Nephron progenitor cell (in vitro differentiated cells): ENCODE results near the gene MPIG6B.

Experiments
- DNase-seq: peaks from one replicate; pipeline ENCODE4 v3.0.0; 2021
- H3K27ac Mint-ChIP-seq: 2 replicates; pipeline ENCODE4 v1.8.0; 2021; ENCODE audit warnings: mild to moderate bottlenecking, moderate library complexity, mixed read lengths
- H3K27me3 Mint-ChIP-seq: 2 replicates; pipeline ENCODE4 v1.8.0; 2021; ENCODE audit warnings: mild to moderate bottlenecking, low read depth, mixed read lengths; ENCODE audit not compliant: poor library complexity
- H3K36me3 Mint-ChIP-seq: 2 replicates; pipeline ENCODE4 v1.8.0; 2021; ENCODE audit warnings: low read depth, mixed read lengths
- H3K4me1 Mint-ChIP-seq: 2 replicates; pipeline ENCODE4 v1.8.0; 2021; ENCODE audit warnings: mixed read lengths
- H3K4me3 Mint-ChIP-seq: 2 replicates; pipeline ENCODE4 v1.8.0; 2021; ENCODE audit warnings: mild to moderate bottlenecking, moderate library complexity, mixed read lengths
- H3K9me3 Mint-ChIP-seq: 2 replicates; pipeline ENCODE4 v1.8.0; 2021; ENCODE audit warnings: mild to moderate bottlenecking, moderate library complexity, mixed read lengths
- CTCF ChIP-seq: fragments of 200-600 bp; sonication (generic); IDR thresholded peaks from 2 replicates; pipeline ENCODE4 v1.5.0; 2021; ENCODE audit warnings: antibody characterized with exemption

The MPIG6B gene

DNA sequence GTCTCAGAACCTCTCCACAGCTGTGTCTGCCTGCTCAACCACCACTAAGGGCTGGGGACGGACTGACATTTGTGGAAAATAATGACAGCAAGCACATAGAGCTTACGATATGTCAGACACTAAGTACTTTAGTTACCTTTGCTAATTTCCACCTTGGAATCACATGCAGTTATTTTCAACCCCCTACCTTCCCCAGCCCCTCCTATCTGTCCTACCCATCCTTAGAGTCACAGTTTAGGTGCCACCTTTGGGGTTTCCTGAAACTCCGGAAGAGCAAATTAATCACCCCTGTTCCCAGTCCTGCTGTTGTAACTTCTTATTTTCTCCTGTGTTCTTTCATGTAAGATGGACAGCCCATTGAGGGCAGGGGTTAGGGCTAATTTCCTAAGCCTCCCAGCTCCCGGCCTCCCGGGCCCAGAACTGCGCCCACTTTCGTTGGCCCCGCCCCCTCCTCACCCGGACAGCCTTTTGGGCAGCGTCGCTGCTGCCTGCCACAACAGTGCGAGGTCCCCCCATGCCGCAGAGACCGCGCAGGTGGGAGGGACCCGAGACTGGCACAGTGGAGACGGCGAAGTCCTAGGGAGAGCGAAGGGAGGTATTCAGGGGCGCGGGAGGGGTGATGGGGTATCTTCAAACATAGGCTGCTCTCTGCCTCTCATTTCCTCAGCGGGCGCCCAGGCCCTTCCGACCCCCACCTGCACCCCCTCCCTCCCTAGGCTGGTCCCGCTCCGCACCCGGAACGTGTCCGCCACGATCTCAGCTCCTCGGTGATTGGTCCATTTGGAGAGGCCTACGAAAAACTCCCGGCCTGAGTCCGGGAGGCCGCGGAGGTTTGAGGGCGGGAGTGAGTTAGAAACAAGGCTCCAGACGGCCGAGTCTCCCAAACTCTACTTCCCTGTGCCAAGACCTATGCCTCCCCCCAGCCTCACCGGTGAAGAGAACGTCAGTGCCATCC, 4.8 kb downstream of the MPIG6B start:
- Mint-ChIP-seq H3K9me3 (no peaks in the 10 kb centered on the region), H3K27me3 (no peaks in the 10 kb centered on the region), H3K4me1 (peaks cover 64% of the 10 kb centered on the region), H3K4me3 (peak overlapping the region; percentile 97), H3K27ac (no peak overlapping the region), H3K36me3 (peaks cover 67% of the 10 kb centered on the region)
- DNase-seq = no peak
- TF ChIP-seq CTCF = no peak

DNA sequence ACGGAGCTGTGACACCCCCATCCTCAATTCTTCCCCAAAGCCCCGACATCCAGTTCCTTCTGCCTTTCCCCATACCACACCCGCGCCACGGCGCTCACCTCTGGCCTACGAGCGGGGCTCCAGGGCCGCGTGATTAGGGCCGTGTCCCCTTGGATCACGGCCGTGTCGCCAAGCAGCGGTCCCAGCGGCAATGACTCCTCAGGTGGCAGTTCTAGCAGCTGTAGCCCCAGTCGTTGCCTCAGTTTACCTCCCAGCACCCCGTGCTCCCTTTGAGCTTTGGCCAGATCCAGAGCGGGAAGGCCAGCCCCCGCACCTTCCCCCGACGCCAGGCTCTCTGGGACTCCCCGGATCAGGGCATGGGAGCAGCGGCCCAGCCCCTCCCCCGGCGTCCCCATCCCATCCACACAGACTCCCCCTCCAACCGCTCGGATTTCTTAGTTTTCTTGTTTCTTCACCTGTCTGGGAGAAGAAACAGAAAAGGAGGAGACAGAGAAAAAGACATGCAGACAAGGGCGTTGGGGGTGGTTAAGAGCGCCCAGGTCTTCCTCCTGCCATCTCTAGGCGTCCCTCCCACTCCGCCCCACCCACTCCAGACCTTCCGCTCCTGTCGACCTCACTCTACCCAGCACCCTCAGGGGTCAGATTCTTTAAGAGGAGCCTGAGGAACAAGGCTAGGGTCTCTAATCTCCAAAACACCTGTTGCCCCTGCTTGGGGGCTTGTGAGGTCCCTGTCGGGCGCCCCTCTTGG, 5.8 kb downstream of the MPIG6B start, which contains the start of gene DDAH2:
Gene DDAH2 (minus strand): TSS at position 533 of the 748 bp plus-strand sequence. CDS start 138 bp downstream, at position 395.
- no peak for TF ChIP-seq CTCF
- Mint-ChIP-seq H3K27ac (peak within 1 kb of the TSS; percentile 98), H3K9me3 (no peaks in the 10 kb centered on the region), H3K4me1 (peaks cover 71% of the 10 kb centered on the region), H3K36me3 (peaks cover 75% of the 10 kb centered on the region), H3K27me3 (no peaks in the 10 kb centered on the region), H3K4me3 (peak within 1 kb of the TSS; percentile 97)
- peak; percentile 18 for DNase-seq

- Mint-ChIP-seq H3K27me3 (no peaks in the 10 kb centered on the region), H3K9me3 (no peaks in the 10 kb centered on the region), H3K4me1 (peaks cover 71% of the 10 kb centered on the region), H3K27ac (peak overlapping the region; percentile 98), H3K36me3 (peaks cover 70% of the 10 kb centered on the region), H3K4me3 (peak overlapping the region; percentile 97)
- TF ChIP-seq CTCF = peak; percentile 70
- peak; percentile 90 for DNase-seq
Observed at GRCh38 chr6:31729515-31729978, 6.4 kb downstream of the MPIG6B start.

GRCh38 chr6:31729979-31730630, 6.9 kb downstream of the MPIG6B start:
- Mint-ChIP-seq H3K9me3 (no peaks in the 10 kb centered on the region), H3K36me3 (peaks cover 66% of the 10 kb centered on the region), H3K4me3 (peak overlapping the region; percentile 97), H3K4me1 (peaks cover 72% of the 10 kb centered on the region), H3K27ac (peak overlapping the region; percentile 94), H3K27me3 (no peaks in the 10 kb centered on the region)
- DNase-seq = peak; percentile 96
- TF ChIP-seq CTCF = no peak

GRCh38 chr6:31730631-31731086, 7.5 kb downstream of the MPIG6B start:
- Mint-ChIP-seq H3K9me3 (no peaks in the 10 kb centered on the region), H3K27ac (peak overlapping the region; percentile 92), H3K4me3 (peak overlapping the region; percentile 97), H3K4me1 (peaks cover 72% of the 10 kb centered on the region), H3K36me3 (peaks cover 62% of the 10 kb centered on the region), H3K27me3 (no peaks in the 10 kb centered on the region)
- no peak for DNase-seq
- TF ChIP-seq CTCF = no peak
